AG10803 (cell line): ENCODE results near the gene FAM168B.

ENCODE experiments used
- DNase-seq: peaks from one replicate; pipeline ENCODE4 v3.0.0; 2010; ENCODE audit warnings: low read depth
- H3K4me3 ChIP-seq: 2 replicates; pipeline ENCODE4 v1.5.1; 2011; ENCODE audit warnings: mild to moderate bottlenecking, low read length, control low read depth
- CTCF ChIP-seq: conservative IDR thresholded peaks from 2 replicates; pipeline ENCODE4 v1.5.1; 2011; ENCODE audit warnings: mild to moderate bottlenecking, low read length, control low read depth, inconsistent platforms

FAM168B gene

GRCh38 chr2:131041402-131042147, 51.7 kb downstream of the FAM168B start:
- no peak overlapping the region for H3K4me3 ChIP-seq
- no peak for TF ChIP-seq CTCF
- DNase-seq: no peak

GRCh38 chr2:131040661-131041401, 52.4 kb downstream of the FAM168B start:
- no peak overlapping the region for H3K4me3 ChIP-seq
- DNase-seq: no peak
- TF ChIP-seq CTCF: 0 out of 2 replicates have a peak, but pooled peaks have one; percentile 15

- TF ChIP-seq CTCF: no peak
- DNase-seq: peak; percentile 20
These were observed 53.2 kb downstream of the FAM168B start for GRCh38 chr2:131039908-131040660.

DNA sequence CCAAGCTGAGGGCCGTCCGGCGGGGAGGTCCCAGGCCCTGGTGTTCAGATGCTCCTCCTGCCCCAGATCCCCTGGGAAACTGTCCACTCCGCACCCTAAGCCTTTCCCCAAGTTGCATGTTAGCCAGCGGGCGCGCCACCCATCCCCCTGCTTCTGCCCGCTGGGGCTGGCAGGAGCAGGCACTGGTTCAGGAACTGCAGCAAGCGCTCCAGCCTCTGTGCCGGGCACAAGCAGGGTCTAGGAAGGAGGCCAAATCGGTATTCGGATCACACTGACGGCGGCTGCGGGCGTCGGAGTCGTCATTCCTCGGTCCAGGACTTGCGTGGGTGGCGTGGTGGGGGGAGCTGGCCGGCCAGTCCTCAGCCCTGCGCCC, 53.7 kb downstream of the FAM168B start:
- H3K4me3 ChIP-seq: no peak overlapping the region
- TF ChIP-seq CTCF: no peak
- no peak for DNase-seq

More at GRCh38 chr2:131039908-131040660, 53.2 kb downstream of the FAM168B start:
- no peak overlapping the region for H3K4me3 ChIP-seq

GRCh38 chr2:131039101-131039440, 54.2 kb downstream of the FAM168B start:
- H3K4me3 ChIP-seq: no peak overlapping the region
- TF ChIP-seq CTCF: no peak
- no peak for DNase-seq

GRCh38 chr2:131038258-131039100, 54.8 kb downstream of the FAM168B start:
- H3K4me3 ChIP-seq: no peak overlapping the region
- DNase-seq: no peak
- TF ChIP-seq CTCF: no peak
